Measurements from ENCODE around the gene MDC1.

MDC1 gene

DNA sequence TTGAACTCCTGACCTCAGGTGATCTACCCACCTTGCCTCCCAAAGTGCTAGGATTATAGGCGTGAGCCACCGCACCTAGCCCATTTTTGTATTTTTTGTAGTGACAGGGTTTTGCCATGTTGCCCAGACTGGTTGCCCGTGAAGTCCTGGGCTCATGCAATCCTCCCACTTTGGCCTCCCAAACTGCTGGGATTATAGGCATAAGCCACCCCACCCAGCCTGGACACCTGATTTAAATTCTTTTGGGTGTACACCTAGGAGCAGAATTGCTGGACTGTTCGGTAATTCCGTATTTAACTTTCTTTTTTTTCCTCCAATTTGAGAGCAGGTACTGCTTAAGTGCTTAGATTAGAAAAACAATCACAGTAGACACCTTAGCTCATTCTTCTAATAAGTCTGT, 20.6 kb downstream of the MDC1 start:
- no peak for DNase-seq

- DNase-seq, result no peak
These were observed 25.8 kb downstream of the MDC1 start for GRCh38 chr6:30691208-30691847.

GRCh38 chr6:30690403-30691207, 26.5 kb downstream of the MDC1 start, which contains the start of gene NRM:
Gene NRM, minus strand, starts transcription at chr6:30690984. Its CDS starts 10 bp downstream, at chr6:30690974.
- peak; percentile 59 for DNase-seq

DNA sequence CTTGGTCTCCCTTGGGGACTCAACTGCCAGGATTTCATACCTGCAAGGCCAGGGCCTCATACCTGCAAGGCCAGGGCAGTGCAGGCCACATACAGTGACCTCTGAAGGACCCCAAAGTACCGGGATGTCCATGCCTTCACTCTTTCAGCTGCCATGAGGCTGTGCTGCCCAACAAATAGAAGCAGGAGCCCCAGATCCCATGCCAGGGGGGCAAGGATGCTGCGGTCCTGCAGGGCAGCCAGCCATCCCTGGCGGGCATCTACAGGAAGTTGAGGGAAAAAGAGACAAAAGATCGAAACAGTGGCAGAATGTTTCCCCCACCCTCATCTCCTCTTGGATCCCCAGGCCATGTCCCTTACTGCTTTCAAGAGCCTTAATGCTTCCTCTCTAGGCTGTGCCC, 27.1 kb downstream of the MDC1 start:
- DNase-seq, result no peak

DNA sequence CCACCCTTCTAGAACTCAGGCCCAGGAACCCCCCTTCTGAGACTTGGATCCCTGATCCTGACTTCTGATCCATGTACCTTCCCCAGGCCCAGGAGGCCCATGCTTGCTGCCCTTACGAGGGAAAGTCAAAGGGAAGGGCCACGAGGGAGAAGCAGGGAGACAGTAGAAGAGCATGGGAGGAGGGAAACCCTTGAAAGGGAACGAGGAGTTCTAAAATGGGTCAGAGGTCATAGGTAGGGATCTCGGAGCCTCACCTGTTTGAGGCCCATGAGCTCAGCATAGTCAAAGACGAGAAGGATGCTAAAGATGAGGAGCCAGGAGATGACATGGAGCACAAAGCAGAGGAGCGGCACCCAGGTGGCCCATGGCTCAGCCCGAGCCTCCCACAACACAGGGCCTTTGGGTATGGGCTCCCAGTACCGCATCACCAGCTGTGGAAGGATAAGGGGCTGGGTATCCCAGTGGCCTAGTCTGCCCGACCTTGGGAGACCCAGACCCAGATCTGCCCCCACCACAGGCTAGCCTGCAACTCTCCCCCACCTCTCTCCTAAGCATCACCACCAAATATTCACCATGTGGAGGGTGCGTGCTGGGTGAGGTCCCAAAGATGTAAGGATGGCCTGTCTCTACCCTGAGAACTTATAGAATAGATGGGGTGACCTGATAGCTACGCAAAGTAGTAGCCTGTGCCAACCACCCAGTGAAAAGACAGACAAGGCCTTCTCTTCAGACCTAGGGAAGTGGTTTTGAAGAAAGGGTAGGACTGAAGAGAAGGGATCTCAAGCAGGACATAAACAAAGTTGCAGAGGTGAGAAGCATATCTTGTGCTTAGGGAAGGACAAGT, 27.8 kb downstream of the MDC1 start:
- no peak for DNase-seq

- no peak for DNase-seq
These were observed 28.5 kb downstream of the MDC1 start for GRCh38 chr6:30688569-30688968.

DNA sequence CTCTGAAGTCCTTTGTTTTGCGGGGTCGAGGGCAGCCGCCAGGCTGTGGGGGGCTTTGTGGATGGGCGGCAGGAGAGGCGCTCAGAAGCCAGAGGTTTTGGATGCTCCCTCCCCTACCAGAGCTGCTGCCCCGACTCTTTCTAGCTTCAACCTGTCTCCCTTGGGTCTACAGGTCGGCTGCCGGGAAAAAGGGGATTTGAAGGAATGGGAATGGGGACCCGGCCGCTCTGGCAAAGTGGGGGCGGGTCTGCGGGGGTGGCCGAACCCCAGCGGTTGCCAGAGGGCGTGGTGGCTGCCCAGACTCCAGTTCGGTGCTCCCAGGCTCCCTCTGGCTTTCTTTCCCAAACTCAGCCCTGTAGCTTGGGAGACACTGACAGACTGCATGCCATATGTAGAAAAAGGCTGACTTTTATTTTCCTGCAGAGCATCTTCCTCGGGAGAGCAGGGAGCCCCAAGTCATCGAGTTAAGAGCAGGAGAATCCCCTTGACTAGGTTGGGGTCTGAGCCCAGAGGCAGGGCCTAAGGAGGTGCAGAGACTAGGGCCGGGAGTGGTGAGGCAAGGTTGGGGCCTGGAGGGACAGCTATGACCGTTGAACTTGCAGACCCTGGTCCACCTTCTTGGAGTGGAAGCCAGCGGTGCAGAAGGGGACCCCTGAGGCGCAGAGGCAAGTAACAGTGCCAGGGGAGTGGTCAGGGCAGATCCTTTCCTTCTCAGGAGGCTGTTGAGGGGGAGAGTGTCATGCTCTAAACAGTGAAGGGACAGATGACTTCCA, 29.2 kb downstream of the MDC1 start:
- no peak for DNase-seq

DNA sequence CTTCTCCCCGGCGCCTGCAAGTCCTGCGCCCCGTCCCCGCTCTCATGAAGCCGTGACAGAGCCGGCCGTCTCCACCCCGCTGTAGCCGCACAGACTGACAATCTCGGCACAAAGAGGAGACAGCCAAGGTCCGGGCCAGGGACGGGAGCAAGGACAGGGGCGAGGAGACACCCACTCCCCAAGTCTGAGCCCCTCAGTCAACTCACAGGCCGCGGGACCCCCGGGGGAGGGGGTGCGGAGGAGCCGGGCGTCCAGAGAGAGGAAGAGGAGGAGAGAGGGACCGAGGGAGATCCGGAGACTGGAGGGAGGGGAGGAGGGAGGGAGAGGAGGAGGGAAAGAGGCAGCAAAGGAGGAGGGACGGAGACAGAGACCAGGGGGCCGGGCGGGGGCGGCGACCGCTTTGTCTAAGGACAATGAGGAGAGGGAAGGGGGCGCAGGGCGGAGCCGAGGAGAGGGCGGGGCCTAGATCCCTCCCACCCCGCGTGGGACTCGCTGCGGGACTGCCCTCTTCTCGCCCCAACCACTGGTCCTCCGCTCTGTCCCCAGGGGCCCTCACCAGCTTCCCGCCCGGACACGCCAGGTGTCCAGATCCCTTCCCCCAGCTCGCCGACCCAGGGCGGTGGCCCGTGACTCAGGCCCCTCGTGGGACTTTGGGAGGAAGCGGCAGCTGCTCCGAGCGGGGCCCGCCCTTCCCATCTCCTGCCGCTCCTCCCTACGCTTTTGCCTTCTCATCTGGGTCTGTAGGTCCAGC, 30.0 kb downstream of the MDC1 start:
- peak; percentile 94 for DNase-seq

GRCh38 chr6:30686009-30686907, 30.8 kb downstream of the MDC1 start, which contains the start of gene PPP1R18:
Gene PPP1R18, minus strand, starts transcription at chr6:30686645. Its CDS starts 627 bp downstream, at chr6:30686018.
- DNase-seq, result peak; percentile 46

GRCh38 chr6:30685157-30686008, 31.7 kb downstream of the MDC1 start:
- DNase-seq, result no peak

DNA sequence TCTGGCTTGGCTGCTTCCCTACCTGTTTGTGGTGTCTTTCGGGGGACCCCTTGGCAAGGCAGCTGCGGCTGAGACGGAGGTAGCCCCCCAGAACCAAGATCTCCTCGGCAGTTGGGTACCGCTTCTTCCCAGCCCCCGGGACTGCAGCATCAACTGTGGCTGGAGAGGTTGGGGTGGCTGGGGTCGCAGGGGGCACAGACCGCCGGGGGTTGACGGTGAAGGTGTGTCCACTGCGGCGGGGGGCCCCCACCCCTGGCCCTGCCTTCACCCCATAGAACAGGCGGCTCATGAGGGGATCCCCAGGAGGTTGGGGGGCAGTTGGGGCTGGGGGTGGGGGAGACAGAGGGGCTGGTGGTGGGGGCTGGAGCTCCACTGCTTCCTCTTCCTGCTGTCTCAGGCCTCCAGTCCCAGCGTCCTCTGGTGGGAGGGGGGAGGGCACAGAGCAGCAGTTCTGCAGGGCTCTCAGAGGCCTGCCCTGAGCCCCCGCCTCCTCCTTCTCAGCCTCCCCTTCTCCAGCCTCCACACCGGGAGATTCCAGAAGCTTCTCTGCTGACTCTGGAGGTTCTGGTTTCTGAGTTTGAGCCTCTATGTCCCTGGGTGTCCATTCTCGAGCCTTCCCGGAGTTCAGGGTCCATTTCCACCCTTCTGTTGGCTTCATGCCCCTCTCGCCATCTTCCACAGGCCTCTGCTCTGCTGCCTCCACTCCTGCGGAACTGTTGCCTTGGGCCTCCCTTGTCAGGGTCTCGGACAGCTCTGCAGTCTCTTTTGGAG, 32.5 kb downstream of the MDC1 start:
- no peak for DNase-seq

- no peak for DNase-seq
These were observed 33.1 kb downstream of the MDC1 start for GRCh38 chr6:30683980-30684338.

DNA sequence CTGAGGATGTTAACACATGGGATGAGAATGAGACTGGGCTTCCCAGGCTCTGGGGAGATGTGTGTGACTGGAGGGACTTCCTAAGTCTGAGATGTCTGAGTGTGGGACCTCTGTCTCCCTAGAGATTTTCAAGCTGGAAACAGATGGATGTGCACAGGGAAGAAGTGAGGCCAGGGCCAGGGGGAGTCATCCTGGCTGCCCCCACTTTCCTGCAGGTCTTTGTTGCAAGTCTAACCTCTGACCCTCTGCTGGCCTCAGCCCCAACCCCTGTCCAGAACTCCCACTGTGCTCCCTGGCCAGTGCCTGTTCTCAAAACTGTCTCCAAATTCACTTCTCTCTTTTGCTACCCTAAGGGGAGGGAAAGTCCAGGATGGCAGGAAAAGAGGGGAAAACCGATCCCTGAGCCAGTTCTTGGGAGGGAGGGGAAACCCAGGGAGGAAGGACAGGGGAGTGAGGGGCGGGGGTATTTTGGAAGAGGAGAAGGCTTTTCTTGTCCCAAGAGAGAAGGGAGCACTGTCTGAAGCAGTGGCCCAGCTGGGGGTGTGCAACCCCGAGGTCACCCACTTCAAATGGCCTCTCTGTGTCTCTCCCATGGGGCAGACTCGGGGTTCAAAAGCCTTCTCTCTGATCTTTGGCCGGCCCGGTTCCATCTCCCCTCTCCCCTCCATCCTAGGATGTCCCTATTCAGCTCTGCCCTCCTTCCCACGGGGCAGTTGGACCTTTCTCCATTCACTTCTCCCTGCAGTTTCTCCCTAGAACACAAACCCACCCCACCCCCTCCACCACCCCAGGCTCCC, 33.7 kb downstream of the MDC1 start:
- DNase-seq, result no peak

GRCh38 chr6:30682143-30683117, 34.7 kb downstream of the MDC1 start:
- peak; percentile 23 for DNase-seq

DNA sequence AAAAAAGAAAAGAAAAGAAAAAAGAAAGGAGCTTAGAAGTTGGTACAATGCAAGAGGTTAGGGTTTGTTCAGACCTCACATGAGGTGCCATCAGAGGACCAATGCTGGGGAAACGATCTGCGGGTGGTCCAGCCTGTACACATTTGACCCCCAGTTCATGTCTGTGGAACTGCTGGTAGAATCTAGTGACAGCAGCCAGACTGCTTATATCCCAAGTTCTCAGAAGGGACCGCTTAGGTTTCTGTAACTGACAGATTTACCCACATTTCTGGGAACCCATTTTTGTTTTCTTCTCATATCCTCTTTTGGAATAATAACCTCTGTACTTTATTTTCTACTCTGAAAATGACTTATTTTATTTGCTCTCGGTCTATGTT, 35.3 kb downstream of the MDC1 start:
- DNase-seq, result no peak

DNA sequence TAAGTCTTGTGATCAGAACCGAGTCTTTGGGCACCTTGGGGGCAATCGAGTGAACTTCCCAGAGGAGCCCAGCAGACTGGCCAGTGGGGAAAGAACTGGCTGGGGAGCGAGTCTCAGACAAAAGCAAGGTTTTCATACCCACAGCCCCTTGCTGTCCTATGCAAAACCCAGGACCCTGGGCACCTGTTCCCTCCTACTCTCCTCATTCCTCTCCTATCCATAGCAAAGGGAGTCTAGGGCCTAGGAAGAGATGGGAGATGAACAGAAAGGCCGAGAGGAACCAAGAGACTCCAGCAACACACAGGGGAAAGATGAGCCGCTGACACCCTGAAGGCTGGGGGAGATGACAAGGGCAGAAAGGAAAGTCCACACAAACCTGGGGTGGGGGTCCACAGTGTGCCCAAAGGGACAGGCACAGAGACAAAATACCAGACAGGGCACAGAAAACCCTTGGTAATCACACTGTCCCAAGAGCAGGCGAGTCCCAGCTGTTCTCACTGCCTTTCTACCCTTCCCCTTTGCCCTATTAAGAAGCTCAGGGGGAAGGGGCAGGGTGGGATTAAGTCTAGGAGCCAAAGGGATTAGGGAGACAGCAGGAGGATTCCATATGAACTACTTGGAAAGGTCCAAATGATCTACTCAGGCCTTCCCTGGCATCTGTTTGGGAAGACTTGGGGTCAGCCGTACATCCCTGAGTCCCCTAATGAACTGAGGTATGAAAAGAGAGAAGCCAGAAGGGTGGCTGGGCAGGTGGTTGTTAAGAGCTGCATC, 37.1 kb downstream of the MDC1 start:
- DNase-seq, result no peak
